ENCODE measurements around the gene FAM149B1.

FAM149B1 gene

GRCh38 chr10:73209705-73210104 is 41.8 kb downstream of the FAM149B1 start:
- no peak overlapping the region for H3K27ac Mint-ChIP-seq
- no peaks in the 10 kb centered on the region for H3K4me1 Mint-ChIP-seq
- H3K9me3 Mint-ChIP-seq, result peaks cover 6% of the 10 kb centered on the region
- no peak overlapping the region for H3K4me3 Mint-ChIP-seq
- H3K36me3 Mint-ChIP-seq, result peaks cover 37% of the 10 kb centered on the region
- H3K27me3 Mint-ChIP-seq, result no peaks in the 10 kb centered on the region
- no peak for ATAC-seq

GRCh38 chr10:73210395-73211105 is 42.6 kb downstream of the FAM149B1 start:
- Mint-ChIP-seq H3K36me3 (peaks cover 44% of the 10 kb centered on the region), H3K4me1 (no peaks in the 10 kb centered on the region), H3K4me3 (no peak overlapping the region), H3K27ac (no peak overlapping the region), H3K27me3 (no peaks in the 10 kb centered on the region), H3K9me3 (peaks cover 6% of the 10 kb centered on the region)
- ATAC-seq, result no peak

GRCh38 chr10:73211106-73211811 is 43.3 kb downstream of the FAM149B1 start:
- H3K27me3 Mint-ChIP-seq, result no peaks in the 10 kb centered on the region
- peaks cover 44% of the 10 kb centered on the region for H3K36me3 Mint-ChIP-seq
- peaks cover 5% of the 10 kb centered on the region for H3K9me3 Mint-ChIP-seq
- no peak overlapping the region for H3K27ac Mint-ChIP-seq
- no peak overlapping the region for H3K4me3 Mint-ChIP-seq
- H3K4me1 Mint-ChIP-seq, result no peaks in the 10 kb centered on the region
- ATAC-seq, result no peak

- Mint-ChIP-seq H3K36me3 (peaks cover 57% of the 10 kb centered on the region), H3K4me1 (no peaks in the 10 kb centered on the region)
Observed at GRCh38 chr10:73215749-73216148, 47.8 kb downstream of the FAM149B1 start.

GRCh38 chr10:73217628-73218027 is 49.7 kb downstream of the FAM149B1 start:
- Mint-ChIP-seq H3K27ac (no peak overlapping the region), H3K36me3 (peaks cover 67% of the 10 kb centered on the region), H3K4me3 (no peak overlapping the region), H3K9me3 (peaks cover 5% of the 10 kb centered on the region), H3K27me3 (no peaks in the 10 kb centered on the region), H3K4me1 (no peaks in the 10 kb centered on the region)
- no peak for ATAC-seq

More at GRCh38 chr10:73215749-73216148, 47.8 kb downstream of the FAM149B1 start:
- no peaks in the 10 kb centered on the region for H3K27me3 Mint-ChIP-seq
- H3K4me3 Mint-ChIP-seq, result no peak overlapping the region
- no peak overlapping the region for H3K27ac Mint-ChIP-seq
- peaks cover 5% of the 10 kb centered on the region for H3K9me3 Mint-ChIP-seq
- ATAC-seq, result no peak

- no peaks in the 10 kb centered on the region for H3K4me1 Mint-ChIP-seq
- H3K27me3 Mint-ChIP-seq, result no peaks in the 10 kb centered on the region
- peaks cover 5% of the 10 kb centered on the region for H3K9me3 Mint-ChIP-seq
- H3K4me3 Mint-ChIP-seq, result no peak overlapping the region
- ATAC-seq, result no peak
- H3K36me3 Mint-ChIP-seq, result peaks cover 58% of the 10 kb centered on the region
- H3K27ac Mint-ChIP-seq, result no peak overlapping the region
Observed at GRCh38 chr10:73218431-73219191, 50.7 kb downstream of the FAM149B1 start.

GRCh38 chr10:73219384-73219783 is 51.5 kb downstream of the FAM149B1 start:
- H3K36me3 Mint-ChIP-seq, result peaks cover 51% of the 10 kb centered on the region
- H3K27me3 Mint-ChIP-seq, result no peaks in the 10 kb centered on the region
- H3K4me1 Mint-ChIP-seq, result no peaks in the 10 kb centered on the region
- H3K27ac Mint-ChIP-seq, result no peak overlapping the region
- H3K9me3 Mint-ChIP-seq, result peaks cover 5% of the 10 kb centered on the region
- no peak overlapping the region for H3K4me3 Mint-ChIP-seq
- ATAC-seq, result no peak

GRCh38 chr10:73220989-73221388 is 53.1 kb downstream of the FAM149B1 start:
- peaks cover 2% of the 10 kb centered on the region for H3K9me3 Mint-ChIP-seq
- no peaks in the 10 kb centered on the region for H3K27me3 Mint-ChIP-seq
- no peak overlapping the region for H3K4me3 Mint-ChIP-seq
- no peak overlapping the region for H3K27ac Mint-ChIP-seq
- ATAC-seq, result no peak
- peaks cover 35% of the 10 kb centered on the region for H3K36me3 Mint-ChIP-seq
- H3K4me1 Mint-ChIP-seq, result no peaks in the 10 kb centered on the region

GRCh38 chr10:73225518-73225917 is 57.6 kb downstream of the FAM149B1 start:
- Mint-ChIP-seq H3K9me3 (no peaks in the 10 kb centered on the region), H3K27ac (no peak overlapping the region), H3K4me3 (no peak overlapping the region), H3K4me1 (no peaks in the 10 kb centered on the region), H3K27me3 (no peaks in the 10 kb centered on the region), H3K36me3 (peaks cover 18% of the 10 kb centered on the region)
- no peak for ATAC-seq

GRCh38 chr10:73226663-73227062 is 58.7 kb downstream of the FAM149B1 start:
- no peaks in the 10 kb centered on the region for H3K4me1 Mint-ChIP-seq
- peaks cover 24% of the 10 kb centered on the region for H3K36me3 Mint-ChIP-seq
- H3K27me3 Mint-ChIP-seq, result no peaks in the 10 kb centered on the region
- H3K4me3 Mint-ChIP-seq, result no peak overlapping the region
- ATAC-seq, result no peak
- no peak overlapping the region for H3K27ac Mint-ChIP-seq
- H3K9me3 Mint-ChIP-seq, result no peaks in the 10 kb centered on the region

GRCh38 chr10:73228247-73228646 is 60.3 kb downstream of the FAM149B1 start:
- peaks cover 19% of the 10 kb centered on the region for H3K36me3 Mint-ChIP-seq
- H3K27ac Mint-ChIP-seq, result no peak overlapping the region
- ATAC-seq, result no peak
- no peak overlapping the region for H3K4me3 Mint-ChIP-seq
- no peaks in the 10 kb centered on the region for H3K9me3 Mint-ChIP-seq
- no peaks in the 10 kb centered on the region for H3K4me1 Mint-ChIP-seq
- H3K27me3 Mint-ChIP-seq, result no peaks in the 10 kb centered on the region

- no peak for ATAC-seq
- no peaks in the 10 kb centered on the region for H3K27me3 Mint-ChIP-seq
- H3K9me3 Mint-ChIP-seq, result no peaks in the 10 kb centered on the region
- H3K4me3 Mint-ChIP-seq, result no peak overlapping the region
- peaks cover 29% of the 10 kb centered on the region for H3K36me3 Mint-ChIP-seq
- no peaks in the 10 kb centered on the region for H3K4me1 Mint-ChIP-seq
- H3K27ac Mint-ChIP-seq, result no peak overlapping the region
Observed at GRCh38 chr10:73229567-73229966, 61.6 kb downstream of the FAM149B1 start.

- Mint-ChIP-seq H3K36me3 (peaks cover 37% of the 10 kb centered on the region), H3K9me3 (no peaks in the 10 kb centered on the region), H3K4me3 (no peak overlapping the region), H3K27ac (no peak overlapping the region), H3K4me1 (no peaks in the 10 kb centered on the region), H3K27me3 (no peaks in the 10 kb centered on the region)
- no peak for ATAC-seq
Observed at GRCh38 chr10:73232887-73233286, 65.0 kb downstream of the FAM149B1 start.

GRCh38 chr10:73233883-73234282 is 66.0 kb downstream of the FAM149B1 start:
- no peaks in the 10 kb centered on the region for H3K27me3 Mint-ChIP-seq
- no peaks in the 10 kb centered on the region for H3K4me1 Mint-ChIP-seq
- H3K4me3 Mint-ChIP-seq, result no peak overlapping the region
- peaks cover 37% of the 10 kb centered on the region for H3K36me3 Mint-ChIP-seq
- no peak overlapping the region for H3K27ac Mint-ChIP-seq
- H3K9me3 Mint-ChIP-seq, result no peaks in the 10 kb centered on the region
- ATAC-seq, result no peak

- H3K27ac Mint-ChIP-seq, result no peak overlapping the region
- peaks cover 37% of the 10 kb centered on the region for H3K36me3 Mint-ChIP-seq
- H3K4me3 Mint-ChIP-seq, result no peak overlapping the region
- no peak for ATAC-seq
- H3K4me1 Mint-ChIP-seq, result no peaks in the 10 kb centered on the region
- no peaks in the 10 kb centered on the region for H3K27me3 Mint-ChIP-seq
- no peaks in the 10 kb centered on the region for H3K9me3 Mint-ChIP-seq
Observed at GRCh38 chr10:73234695-73235094, 66.8 kb downstream of the FAM149B1 start.
